ENCODE measurements around the gene LAMTOR1.
"Not testable (repeated sequence)": the region's sequence is repeated elsewhere in the genome, so short reads cannot be mapped to it uniquely, and the experiment has no call there.

DNA sequence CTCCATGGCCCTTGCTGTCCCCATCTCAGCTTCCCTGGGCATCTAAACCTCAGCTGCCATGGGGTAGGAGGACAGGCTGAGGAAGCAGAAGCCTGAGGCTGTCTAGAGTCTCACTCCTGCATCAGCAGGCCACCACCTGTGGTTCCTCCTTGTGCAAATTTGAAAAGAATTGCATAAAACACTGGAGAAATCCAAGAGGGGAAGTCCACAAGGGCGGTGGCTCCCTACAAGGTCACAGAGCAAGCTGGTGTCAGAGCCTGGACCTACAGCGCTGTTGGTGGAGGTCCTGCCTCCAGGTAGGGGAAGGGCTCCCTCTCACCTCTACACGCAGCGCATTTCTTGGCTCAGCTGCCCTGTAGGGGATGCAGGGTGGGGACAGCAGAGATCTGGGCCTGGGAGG lies 32.4 kb upstream of the LAMTOR1 start, which contains the start of gene FOLR3:
- TF ChIP-seq, protein P1, sequence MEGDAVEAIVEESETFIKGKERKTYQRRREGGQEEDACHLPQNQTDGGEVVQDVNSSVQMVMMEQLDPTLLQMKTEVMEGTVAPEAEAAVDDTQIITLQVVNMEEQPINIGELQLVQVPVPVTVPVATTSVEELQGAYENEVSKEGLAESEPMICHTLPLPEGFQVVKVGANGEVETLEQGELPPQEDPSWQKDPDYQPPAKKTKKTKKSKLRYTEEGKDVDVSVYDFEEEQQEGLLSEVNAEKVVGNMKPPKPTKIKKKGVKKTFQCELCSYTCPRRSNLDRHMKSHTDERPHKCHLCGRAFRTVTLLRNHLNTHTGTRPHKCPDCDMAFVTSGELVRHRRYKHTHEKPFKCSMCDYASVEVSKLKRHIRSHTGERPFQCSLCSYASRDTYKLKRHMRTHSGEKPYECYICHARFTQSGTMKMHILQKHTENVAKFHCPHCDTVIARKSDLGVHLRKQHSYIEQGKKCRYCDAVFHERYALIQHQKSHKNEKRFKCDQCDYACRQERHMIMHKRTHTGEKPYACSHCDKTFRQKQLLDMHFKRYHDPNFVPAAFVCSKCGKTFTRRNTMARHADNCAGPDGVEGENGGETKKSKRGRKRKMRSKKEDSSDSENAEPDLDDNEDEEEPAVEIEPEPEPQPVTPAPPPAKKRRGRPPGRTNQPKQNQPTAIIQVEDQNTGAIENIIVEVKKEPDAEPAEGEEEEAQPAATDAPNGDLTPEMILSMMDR (conservative IDR thresholded peaks at IDR 0.05), result not testable (repeated sequence)
- not testable (repeated sequence) for TF ChIP-seq EZH2 (IDR thresholded peaks at IDR 0.05; ENCODE audit: low read depth)
